HepG2 (cell line): Measurements from ENCODE around the gene ARHGEF39. TPM values are rescaled to one million over a fixed set of nuclear protein-coding genes. Genes with fewer than 3 reads are reported as not detected.

Source experiments
- AHR ChIP-seq: IDR thresholded peaks from 2 replicates; pipeline ENCODE4 v1.6.1; 2018; ENCODE audit warnings: missing genetic modification reagents, missing compliant biosample characterization
- ELF4 ChIP-seq: sonication (generic); formaldehyde crosslinking; IDR thresholded peaks from 2 replicates; pipeline ENCODE4 v1.5.0; 2020; ENCODE audit warnings: missing genetic modification reagents, mild to moderate bottlenecking, moderate library complexity, borderline replicate concordance
- FOXJ3 ChIP-seq: sonication (generic); formaldehyde crosslinking; IDR thresholded peaks from 2 replicates; pipeline ENCODE4 v1.4.0; 2020; ENCODE audit warnings: missing genetic modification reagents, mild to moderate bottlenecking, borderline replicate concordance
- GATAD2A ChIP-seq: IDR thresholded peaks from 2 replicates; pipeline ENCODE4 v1.6.1; 2016
- HIVEP1 ChIP-seq: sonication (generic); formaldehyde crosslinking; IDR thresholded peaks from 2 replicates; pipeline ENCODE4 v1.4.0; 2020; ENCODE audit warnings: mild to moderate bottlenecking, missing genetic modification reagents
- HNF4G ChIP-seq, 2 experiments: sonication (generic) in 1 of 2; formaldehyde crosslinking in 1 of 2; IDR thresholded peaks; 2 replicates each; pipeline versions ENCODE4 v1.4.0 to v1.6.1; 2011 to 2020; ENCODE audit warnings: borderline replicate concordance in 2 of 2, low read depth in 2 of 2, mild to moderate bottlenecking in 2 of 2, low read length in 1 of 2, missing genetic modification reagents in 1 of 2, moderate library complexity in 1 of 2
- HNRNPL ChIP-seq: fragments of 200-400 bp; formaldehyde crosslinking; IDR thresholded peaks from 2 replicates; pipeline ENCODE4 v1.6.1; 2017; ENCODE audit warnings: mild to moderate bottlenecking, low read depth, low read length
- KLF15 ChIP-seq: sonication (generic); formaldehyde crosslinking; IDR thresholded peaks from 2 replicates; pipeline ENCODE4 v1.8.1; 2023; ENCODE audit warnings: borderline replicate concordance, mild to moderate bottlenecking, inconsistent platforms, missing genetic modification reagents, mixed read lengths
- MTA1 ChIP-seq: sonication (generic); formaldehyde crosslinking; IDR thresholded peaks from 2 replicates; pipeline ENCODE4 v1.4.0; 2020; ENCODE audit warnings: missing genetic modification reagents, mild to moderate bottlenecking, borderline replicate concordance
- MTF2 ChIP-seq: sonication (generic); formaldehyde crosslinking; IDR thresholded peaks from 2 replicates; pipeline ENCODE4 v1.5.0; 2020; ENCODE audit warnings: missing genetic modification reagents, borderline replicate concordance
- NR2F1 ChIP-seq, 2 experiments: fragments of 450-650 bp in 1 of 2; formaldehyde crosslinking in 1 of 2; IDR thresholded peaks; 2 replicates each; pipeline versions ENCODE4 v1.5.0 to v1.6.1; 2016 to 2020; ENCODE audit warnings: mild to moderate bottlenecking in 1 of 2, missing compliant biosample characterization in 1 of 2, missing genetic modification reagents in 1 of 2, moderate library complexity in 1 of 2
- RELA ChIP-seq: sonication (generic); formaldehyde crosslinking; IDR thresholded peaks from 2 replicates; pipeline ENCODE4 v1.4.0; 2020; ENCODE audit warnings: missing genetic modification reagents
- RFXANK ChIP-seq: IDR thresholded peaks from 2 replicates; pipeline ENCODE4 v1.6.1; 2016
- SALL2 ChIP-seq: sonication (generic); formaldehyde crosslinking; IDR thresholded peaks from 2 replicates; pipeline ENCODE4 v1.8.1; 2023; ENCODE audit warnings: mild to moderate bottlenecking, missing genetic modification reagents, inconsistent platforms
- SNAPC5 ChIP-seq: sonication (generic); formaldehyde crosslinking; IDR thresholded peaks from 2 replicates; pipeline ENCODE4 v1.8.1; 2023; ENCODE audit warnings: mild to moderate bottlenecking, missing genetic modification reagents, borderline replicate concordance
- TBX2 ChIP-seq: sonication (generic); formaldehyde crosslinking; IDR thresholded peaks from 2 replicates; pipeline ENCODE4 v1.5.0; 2020; ENCODE audit warnings: missing genetic modification reagents, mild to moderate bottlenecking, borderline replicate concordance
- TGIF2 ChIP-seq: IDR thresholded peaks from 2 replicates; pipeline ENCODE4 v1.6.1; 2016; ENCODE audit warnings: control low read depth, missing compliant biosample characterization
- ZHX1 ChIP-seq: sonication (generic); formaldehyde crosslinking; IDR thresholded peaks from 2 replicates; pipeline ENCODE4 v1.8.1; 2022; ENCODE audit warnings: low read depth, mild to moderate bottlenecking, missing genetic modification reagents
- ZIK1 ChIP-seq: sonication (generic); formaldehyde crosslinking; IDR thresholded peaks from 2 replicates; pipeline ENCODE4 v1.5.0; 2020; ENCODE audit warnings: mild to moderate bottlenecking, low read depth, missing genetic modification reagents, borderline replicate concordance
- ZNF441 ChIP-seq: sonication (generic); formaldehyde crosslinking; IDR thresholded peaks from 2 replicates; pipeline ENCODE4 v1.7.0; 2021; ENCODE audit warnings: missing genetic modification reagents, borderline replicate concordance
- ZSCAN20 ChIP-seq: sonication (generic); formaldehyde crosslinking; IDR thresholded peaks from 2 replicates; pipeline ENCODE4 v1.4.0; 2020; ENCODE audit warnings: missing genetic modification reagents, mild to moderate bottlenecking, borderline replicate concordance
- ZSCAN21 ChIP-seq: sonication (generic); formaldehyde crosslinking; IDR thresholded peaks from 2 replicates; pipeline ENCODE4 v1.8.0; 2022; ENCODE audit warnings: mild to moderate bottlenecking, missing genetic modification reagents, moderate library complexity, borderline replicate concordance
- polyA plus RNA-seq, 8 experiments: library from polyadenylated mRNA; depleted of rRNA in 3 of 8; stranded (reverse) in 7 of 8; unstranded in 1 of 8; fragments of >200 nt; fragmentation: Illumina TruSeq in 4 of 8; extraction: Trizol in 4 of 8; gene quantifications; 2 replicates each; pipeline versions ENCODE4 v1.2.1 to v1.2.3, GENCODE V29; 2011 to 2016; ENCODE audit warnings: low read depth in 4 of 8, missing spikeins in 1 of 8, mixed read lengths in 1 of 8; ENCODE audit not compliant: insufficient read depth in 1 of 8
- total RNA-seq, 5 experiments: library from RNA; depleted of rRNA; stranded (reverse); fragments of >200 nt; fragmentation: Illumina TruSeq; extraction: Trizol; gene quantifications; 2 replicates each; pipeline ENCODE4 v1.2.3, GENCODE V29; 2016; ENCODE audit warnings: low read depth in 1 of 5
- TF ChIP-seq, protein P1 (sequence below): sonication (generic); formaldehyde crosslinking; IDR thresholded peaks from 2 replicates; pipeline ENCODE4 v1.5.0; 2020; ENCODE audit warnings: missing genetic modification reagents
- TF ChIP-seq, protein P2 (sequence below): sonication (generic); formaldehyde crosslinking; IDR thresholded peaks from 2 replicates; pipeline ENCODE4 v1.8.1; 2023; ENCODE audit warnings: mild to moderate bottlenecking, missing genetic modification reagents

ARHGEF39 gene
- total and polyA plus RNA-seq, 2 of the 13 experiments (the other 11 are each of a cell fraction or from before 2014, with no cell fraction given) = 11.2 to 12.3 TPM

DNA sequence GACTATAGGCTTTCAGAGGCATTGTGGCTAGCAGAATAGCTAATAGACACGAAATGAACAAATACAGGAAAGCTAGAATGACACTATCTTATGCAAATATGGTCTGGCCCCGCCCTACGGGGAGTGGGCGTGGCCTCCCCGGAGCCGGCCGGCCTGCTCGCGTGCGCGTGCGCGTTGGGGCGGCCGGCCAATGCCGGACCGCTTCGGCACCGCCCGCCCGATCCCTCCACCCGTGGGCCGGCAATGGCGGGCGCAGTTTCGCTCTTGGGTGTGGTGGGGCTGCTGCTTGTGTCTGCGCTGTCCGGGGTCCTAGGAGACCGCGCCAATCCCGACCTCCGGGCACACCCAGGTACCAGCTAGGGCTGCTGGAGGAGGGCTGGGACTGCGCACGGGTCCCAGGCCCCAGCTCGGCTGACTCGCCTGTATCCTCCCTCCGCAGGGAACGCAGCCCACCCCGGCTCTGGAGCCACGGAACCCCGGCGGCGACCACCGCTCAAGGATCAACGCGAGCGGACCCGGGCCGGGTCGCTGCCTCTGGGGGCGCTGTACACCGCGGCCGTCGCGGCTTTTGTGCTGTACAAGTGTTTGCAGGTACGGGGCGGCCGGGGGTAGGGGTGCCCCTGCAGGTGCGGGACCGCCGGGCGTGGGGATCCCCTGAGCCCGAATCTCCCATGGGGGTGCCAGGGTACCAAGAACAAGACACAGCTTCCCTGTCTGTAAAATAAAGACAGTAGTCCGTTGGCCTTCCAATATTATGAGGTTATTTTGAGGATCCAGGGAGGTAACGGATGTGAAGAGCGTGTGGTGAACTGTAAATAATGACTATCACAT lies 6.6 kb downstream of the ARHGEF39 start, which contains the start of gene CCDC107 (continued):
- TF ChIP-seq, protein P1, sequence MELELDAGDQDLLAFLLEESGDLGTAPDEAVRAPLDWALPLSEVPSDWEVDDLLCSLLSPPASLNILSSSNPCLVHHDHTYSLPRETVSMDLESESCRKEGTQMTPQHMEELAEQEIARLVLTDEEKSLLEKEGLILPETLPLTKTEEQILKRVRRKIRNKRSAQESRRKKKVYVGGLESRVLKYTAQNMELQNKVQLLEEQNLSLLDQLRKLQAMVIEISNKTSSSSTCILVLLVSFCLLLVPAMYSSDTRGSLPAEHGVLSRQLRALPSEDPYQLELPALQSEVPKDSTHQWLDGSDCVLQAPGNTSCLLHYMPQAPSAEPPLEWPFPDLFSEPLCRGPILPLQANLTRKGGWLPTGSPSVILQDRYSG (CRISPR knock-in tag) = no peak
- TF ChIP-seq HNF4G (IDR thresholded peaks at IDR 0.05; ENCODE audit: borderline replicate concordance, low read depth, low read length) (no peak), HNF4G (CRISPR knock-in tag; IDR thresholded peaks at IDR 0.05; ENCODE audit: borderline replicate concordance, low read depth) (no peak), RFXANK (no peak; the same call in 1 of the 2 replicates), ZIK1 (CRISPR knock-in tag) (no peak), HIVEP1 (CRISPR knock-in tag) (peak; percentile 88), TBX2 (CRISPR knock-in tag) (peak; percentile 61), ZSCAN20 (no peak), ZHX1 (CRISPR knock-in tag) (0 out of 2 replicates have a peak, but pooled peaks have one; percentile 40), NR2F1 (CRISPR knock-in tag; IDR thresholded peaks at IDR 0.05) (no peak), KLF15 (CRISPR knock-in tag) (no peak), ZSCAN21 (CRISPR knock-in tag) (peak; percentile 85; the same call in 1 of the 2 replicates), GATAD2A (CRISPR knock-in tag) (peak; percentile 84), MTA1 (peak; percentile 72; the same call in 1 of the 2 replicates), MTF2 (CRISPR knock-in tag) (no peak), ELF4 (CRISPR knock-in tag) (peak; percentile 13; the same call in 1 of the 2 replicates), SALL2 (CRISPR knock-in tag) (no peak), FOXJ3 (no peak), SNAPC5 (peak; percentile 91; the same call in 1 of the 2 replicates), TGIF2 (no peak), ZNF441 (CRISPR knock-in tag) (peak; percentile 76; the same call in 1 of the 2 replicates), RELA (CRISPR knock-in tag) (no peak), AHR (CRISPR knock-in tag) (no peak), HNRNPL (peak; percentile 40; the same call in 1 of the 2 replicates)
- TF ChIP-seq, protein P2, sequence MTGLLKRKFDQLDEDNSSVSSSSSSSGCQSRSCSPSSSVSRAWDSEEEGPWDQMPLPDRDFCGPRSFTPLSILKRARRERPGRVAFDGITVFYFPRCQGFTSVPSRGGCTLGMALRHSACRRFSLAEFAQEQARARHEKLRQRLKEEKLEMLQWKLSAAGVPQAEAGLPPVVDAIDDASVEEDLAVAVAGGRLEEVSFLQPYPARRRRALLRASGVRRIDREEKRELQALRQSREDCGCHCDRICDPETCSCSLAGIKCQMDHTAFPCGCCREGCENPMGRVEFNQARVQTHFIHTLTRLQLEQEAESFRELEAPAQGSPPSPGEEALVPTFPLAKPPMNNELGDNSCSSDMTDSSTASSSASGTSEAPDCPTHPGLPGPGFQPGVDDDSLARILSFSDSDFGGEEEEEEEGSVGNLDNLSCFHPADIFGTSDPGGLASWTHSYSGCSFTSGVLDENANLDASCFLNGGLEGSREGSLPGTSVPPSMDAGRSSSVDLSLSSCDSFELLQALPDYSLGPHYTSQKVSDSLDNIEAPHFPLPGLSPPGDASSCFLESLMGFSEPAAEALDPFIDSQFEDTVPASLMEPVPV (CRISPR knock-in tag) = no peak
